Measurements from ENCODE around the gene GALNT10. TPM values are rescaled to one million over a fixed set of nuclear protein-coding genes. Genes with fewer than 3 reads are reported as not detected.

GALNT10 gene
- total and polyA plus RNA-seq, 2 of the 4 experiments (the other 2 are of a cell fraction) = 46.2 to 67.0 TPM

GRCh38 chr5:154317916-154318315 lies 127.4 kb downstream of the GALNT10 start:
- no peak for ATAC-seq (ENCODE audit: low read depth)
- dilution Hi-C loops (cut with HindIII; ENCODE audit: low sequenced_read_pairs, unreplicated experiment) (no loop called here), in situ Hi-C loops (cut with MboI; ENCODE audit: low sequenced_read_pairs) (no loop called here), intact Hi-C loops (cut with micrococcal nuclease) (no loop called here)
- H3K56ac ChIP-seq (ENCODE audit: extremely low read depth, insufficient read depth, low read length) = no peak overlapping the region
- H4K5ac ChIP-seq (ENCODE audit: low read depth, low read length) = no peak overlapping the region
- no peak overlapping the region for H2AFZ ChIP-seq (replicated peaks; ENCODE audit: low read length, poor library complexity)
- H3K18ac ChIP-seq (ENCODE audit: low read depth, low read length) = no peak overlapping the region
- no peak for DNase-seq
- no peak overlapping the region for H4K91ac ChIP-seq (ENCODE audit: insufficient read depth, low read depth, low read length)
- H2BK15ac ChIP-seq (ENCODE audit: low read depth, low read length) = no peak overlapping the region
- no peak overlapping the region for H2AK9ac ChIP-seq (replicated peaks; ENCODE audit: low read depth, low read length, poor library complexity)
- no peak overlapping the region for H3K27ac ChIP-seq (ENCODE audit: insufficient read depth, low read length)
- H4K20me1 ChIP-seq (ENCODE audit: insufficient read depth, low read length) = no peaks in the 10 kb centered on the region; the same call in 1 of the 2 replicates
- no peaks in the 10 kb centered on the region for H3K9me3 ChIP-seq (ENCODE audit: control insufficient read depth, insufficient read depth, low read length)
- H3K4me3 ChIP-seq (ENCODE audit: insufficient read depth, low read depth, low read length) = no peak overlapping the region
- H3K36me3 ChIP-seq (ENCODE audit: control insufficient read depth, insufficient read depth, low read length) = no peaks in the 10 kb centered on the region; the same call in 1 of the 2 replicates
- no peak overlapping the region for H3K9ac ChIP-seq (ENCODE audit: low read depth, low read length)
- H3K23ac ChIP-seq (ENCODE audit: low read depth, low read length) = no peak overlapping the region
- no peak overlapping the region for H3K4me2 ChIP-seq (ENCODE audit: low read depth, low read length)
- no TSS peak for BruUV-seq (replicated peaks)
- no peak overlapping the region for H2BK5ac ChIP-seq (ENCODE audit: low read depth, low read length, poor library complexity, severe bottlenecking)
- WGBS, 2 experiments (ENCODE audit: extremely low coverage in 2 of 2, insufficient read length in 1 of 2) = 100% methylated on average over 1 of the region's 3 CpGs; no CpG with 5 or more reads in 1 of the 2 experiments
- H3K4me1 ChIP-seq (ENCODE audit: control insufficient read depth, insufficient read depth, low read length) = peaks cover 3% of the 10 kb centered on the region; the same call in 1 of the 2 replicates
- H2AK5ac ChIP-seq (ENCODE audit: low read depth, low read length) = no peak overlapping the region
- H2BK120ac ChIP-seq (ENCODE audit: low read depth, low read length) = no peak overlapping the region
- POLR2A ChIA-PET (ENCODE audit: unreplicated experiment) = no interaction called here
- H3K4ac ChIP-seq (ENCODE audit: low read depth, low read length) = no peak overlapping the region
- no peak for TF ChIP-seq CTCF (conservative IDR thresholded peaks at IDR 0.05; ENCODE audit: low read depth, low read length)
- TF ChIP-seq CHD1 (IDR thresholded peaks at IDR 0.05; ENCODE audit: low read depth, low read length) = no peak
- no peak for TF ChIP-seq RFX5 (IDR thresholded peaks at IDR 0.05; ENCODE audit: low read depth, low read length)
- no peak for TF ChIP-seq SMC3 (IDR thresholded peaks at IDR 0.05; ENCODE audit: low read depth, low read length)
- no peak for TF ChIP-seq USF2 (IDR thresholded peaks at IDR 0.05; ENCODE audit: low read depth, low read length)
- no peak for TF ChIP-seq BHLHE40 (IDR thresholded peaks at IDR 0.05; ENCODE audit: low read depth, low read length)
- TF ChIP-seq CEBPB (IDR thresholded peaks at IDR 0.05; ENCODE audit: low read depth, low read length) = no peak
- no peak for TF ChIP-seq POLR2A (IDR thresholded peaks at IDR 0.05; ENCODE audit: low read depth, low read length)
- no peak for TF ChIP-seq NFE2L2 (IDR thresholded peaks at IDR 0.05; ENCODE audit: low read depth, low read length)
- no peak for TF ChIP-seq MAZ (IDR thresholded peaks at IDR 0.05; ENCODE audit: borderline replicate concordance, low read depth, low read length)
- no peak for TF ChIP-seq MAFK (IDR thresholded peaks at IDR 0.05; ENCODE audit: low read depth, low read length)
- CTCF ChIA-PET = no interaction called here
- H2BK20ac ChIP-seq (ENCODE audit: low read depth, low read length) = no peak overlapping the region
- H3K79me1 ChIP-seq (ENCODE audit: low read depth in 1 of 2, low read length in 2 of 2) = peaks cover 22 to 58% of the 10 kb centered on the region in 2 experiments
- H3K27me3 ChIP-seq (ENCODE audit: control insufficient read depth, insufficient read depth, low read length) = no peaks in the 10 kb centered on the region
- no peak overlapping the region for H3K14ac ChIP-seq (replicated peaks; ENCODE audit: low read depth, low read length)
- H3K9me1 ChIP-seq (ENCODE audit: insufficient read depth, low read length) = peaks cover 15% of the 10 kb centered on the region
- H4K8ac ChIP-seq (ENCODE audit: low read depth in 2 of 2, low read length in 2 of 2) = no peak overlapping the region

Data from IMR-90 (cell line).